H1 (cell line): ENCODE measurements around the gene USP17L18.
"Not testable (repeated sequence)": the region's sequence is repeated elsewhere in the genome, so short reads cannot be mapped to it uniquely, and the experiment has no call there.

Experiments used
- BACH1 ChIP-seq: IDR thresholded peaks from 2 replicates; pipeline ENCODE4 v1.6.1; 2012; ENCODE audit warnings: low read length, improper control_type of control experiment
- JUND ChIP-seq: IDR thresholded peaks from 2 replicates; pipeline ENCODE4 v1.6.1; 2011; ENCODE audit warnings: mild to moderate bottlenecking, improper control_type of control experiment, low read length
- NRF1 ChIP-seq: IDR thresholded peaks from 2 replicates; pipeline ENCODE4 v1.6.1; 2011; ENCODE audit warnings: mild to moderate bottlenecking, low read depth, low read length, improper control_type of control experiment
- YY1 ChIP-seq: IDR thresholded peaks from 2 replicates; pipeline ENCODE4 v1.6.1; 2011; ENCODE audit warnings: low read depth, mild to moderate bottlenecking, low read length
- ZNF274 ChIP-seq: IDR thresholded peaks from 2 replicates; pipeline ENCODE4 v1.7.0; 2012; ENCODE audit warnings: low read length, borderline replicate concordance; ENCODE audit errors: extremely low read depth
- TF ChIP-seq, protein P1 (sequence below), 3 experiments: IDR thresholded peaks; 1 replicate in 2 of 3; 2 replicates in 1 of 3; pipeline versions ENCODE4 v1.5.1 to v1.6.1; 2011; ENCODE audit warnings: low read length in 3 of 3, mild to moderate bottlenecking in 3 of 3, inconsistent platforms in 2 of 3, low read depth in 1 of 3, moderate library complexity in 1 of 3; ENCODE audit not compliant: insufficient read depth in 1 of 3; ENCODE audit errors: control extremely low read depth in 1 of 3

DNA sequence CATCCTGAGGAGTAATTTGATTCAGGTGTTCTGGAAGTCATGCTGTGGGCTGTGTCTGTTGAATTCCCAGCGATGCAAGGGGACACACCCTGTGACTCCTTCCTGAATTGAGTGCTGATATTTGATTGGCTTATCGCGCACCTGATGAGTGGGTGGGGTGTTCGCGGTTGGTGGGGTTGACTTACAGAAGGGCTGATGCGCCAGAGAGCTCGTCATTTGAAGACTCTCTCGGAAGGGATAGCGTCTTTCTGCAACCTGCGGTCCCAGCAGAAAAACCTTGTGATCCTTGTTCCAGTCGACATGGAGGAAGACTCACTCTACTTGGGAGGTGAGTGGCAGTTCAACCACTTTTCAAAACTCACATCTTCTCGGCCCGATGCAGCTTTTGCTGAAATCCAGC is 14.1 kb downstream of the USP17L18 start, which contains the start of gene USP17L21:
- not testable (repeated sequence) for TF ChIP-seq NRF1, JUND, ZNF274, YY1, BACH1
- TF ChIP-seq, protein P1, sequence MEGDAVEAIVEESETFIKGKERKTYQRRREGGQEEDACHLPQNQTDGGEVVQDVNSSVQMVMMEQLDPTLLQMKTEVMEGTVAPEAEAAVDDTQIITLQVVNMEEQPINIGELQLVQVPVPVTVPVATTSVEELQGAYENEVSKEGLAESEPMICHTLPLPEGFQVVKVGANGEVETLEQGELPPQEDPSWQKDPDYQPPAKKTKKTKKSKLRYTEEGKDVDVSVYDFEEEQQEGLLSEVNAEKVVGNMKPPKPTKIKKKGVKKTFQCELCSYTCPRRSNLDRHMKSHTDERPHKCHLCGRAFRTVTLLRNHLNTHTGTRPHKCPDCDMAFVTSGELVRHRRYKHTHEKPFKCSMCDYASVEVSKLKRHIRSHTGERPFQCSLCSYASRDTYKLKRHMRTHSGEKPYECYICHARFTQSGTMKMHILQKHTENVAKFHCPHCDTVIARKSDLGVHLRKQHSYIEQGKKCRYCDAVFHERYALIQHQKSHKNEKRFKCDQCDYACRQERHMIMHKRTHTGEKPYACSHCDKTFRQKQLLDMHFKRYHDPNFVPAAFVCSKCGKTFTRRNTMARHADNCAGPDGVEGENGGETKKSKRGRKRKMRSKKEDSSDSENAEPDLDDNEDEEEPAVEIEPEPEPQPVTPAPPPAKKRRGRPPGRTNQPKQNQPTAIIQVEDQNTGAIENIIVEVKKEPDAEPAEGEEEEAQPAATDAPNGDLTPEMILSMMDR (IDR thresholded peaks at IDR 0.05; ENCODE audit: control extremely low read depth in 1 of 3, insufficient read depth in 1 of 3, low read depth in 1 of 3, low read length in 3 of 3) = not testable (repeated sequence)
